ENCODE results near the gene MCTP1.

MCTP1 gene

DNA sequence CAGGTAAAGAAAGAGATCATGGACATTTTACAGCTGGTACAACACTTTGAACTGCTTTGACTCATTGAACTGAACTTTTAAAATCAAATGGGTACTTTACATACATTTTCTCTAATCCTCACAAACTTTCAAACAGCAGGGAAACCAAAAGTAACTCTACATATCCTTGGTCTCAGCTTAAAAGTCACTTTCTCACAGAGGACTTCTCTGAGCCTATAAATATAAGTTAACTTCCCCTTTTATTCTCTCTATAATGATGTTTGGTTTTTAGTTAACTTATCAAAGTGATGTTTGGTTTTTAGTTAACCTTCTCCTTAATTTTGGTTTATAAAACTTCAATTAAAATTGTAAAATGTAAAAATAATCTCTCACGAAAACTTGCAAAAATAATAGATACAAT is 209.8 kb downstream of the MCTP1 start:
- no peak for DNase-seq (ENCODE audit: low spot score)

DNA sequence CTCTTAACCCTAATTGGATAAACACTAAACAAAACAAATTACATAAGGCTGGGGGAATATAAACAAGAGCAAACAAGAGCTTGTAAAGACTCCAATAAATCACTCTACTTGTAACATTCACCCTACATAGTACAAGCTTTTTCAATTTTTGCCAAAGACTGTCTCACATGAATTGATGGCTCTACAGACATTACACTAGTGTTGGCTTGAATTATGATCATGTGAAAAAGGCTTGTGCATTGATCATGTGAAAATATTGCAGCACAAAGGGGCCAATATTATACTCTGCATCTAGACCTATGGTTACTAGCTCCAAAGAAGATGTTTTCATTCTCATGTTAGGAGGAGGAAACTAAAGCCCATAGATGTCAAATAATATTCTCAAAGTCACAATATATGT is 212.6 kb downstream of the MCTP1 start:
- DNase-seq (ENCODE audit: low spot score): no peak

DNA sequence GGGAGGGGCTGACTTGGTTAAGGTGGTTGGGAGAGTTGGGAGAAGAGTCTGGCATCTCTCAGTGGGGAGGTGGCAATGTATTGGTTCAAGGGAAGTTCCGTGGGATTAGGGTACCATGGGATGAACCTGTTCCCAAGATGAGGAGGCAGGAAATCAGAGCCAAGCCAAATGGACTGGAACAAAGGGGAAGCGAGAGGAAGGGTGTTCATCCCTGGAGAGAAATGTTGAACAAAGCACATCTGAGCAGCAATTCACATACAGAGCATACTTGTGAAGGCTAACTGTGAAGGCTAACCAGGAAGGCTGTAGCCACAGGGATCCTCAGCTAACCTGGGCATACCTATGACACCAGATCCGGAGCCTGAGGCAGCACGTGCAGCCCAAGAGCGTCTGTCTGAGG is 214.0 kb downstream of the MCTP1 start:
- DNase-seq (ENCODE audit: low spot score): no peak

DNA sequence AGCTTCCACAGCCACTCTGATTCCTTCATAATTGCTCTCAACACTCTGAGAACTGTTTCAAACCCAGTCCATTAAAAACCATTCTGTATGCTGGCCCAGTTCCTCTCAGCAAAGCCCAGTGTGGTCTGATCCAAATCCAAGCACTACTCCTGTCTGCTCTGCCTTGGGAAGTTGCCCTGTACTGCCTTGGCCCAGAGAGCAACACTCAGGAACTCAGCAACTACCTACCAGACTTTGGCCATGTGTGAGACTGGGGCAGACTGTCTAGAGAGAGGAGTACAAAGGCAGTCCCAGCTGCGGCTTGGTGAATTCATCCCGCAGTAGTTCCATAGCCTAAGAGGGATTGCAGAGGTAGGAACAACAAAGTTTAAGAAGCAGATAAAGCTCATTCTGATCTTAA is 214.4 kb downstream of the MCTP1 start:
- no peak for DNase-seq (ENCODE audit: low spot score)

DNA sequence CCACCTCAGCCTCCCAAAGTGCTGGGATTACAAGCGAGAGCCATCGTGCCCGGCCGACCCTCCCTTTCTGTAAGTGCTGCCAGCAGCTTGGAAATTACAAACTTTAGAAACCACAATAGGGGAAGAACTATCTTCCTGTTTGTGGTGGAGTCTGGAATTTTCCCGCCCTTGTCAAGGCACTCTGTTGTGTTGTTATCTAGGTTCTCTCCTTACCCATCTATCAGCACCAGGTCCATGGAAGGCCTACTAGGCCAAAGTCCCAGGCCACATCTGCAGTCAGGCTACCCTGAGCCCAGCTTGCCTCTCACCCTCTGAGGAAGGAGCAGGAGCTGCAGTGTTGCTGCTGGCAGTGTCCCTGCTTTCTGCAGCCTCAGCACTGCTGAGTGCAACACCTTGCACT is 214.9 kb downstream of the MCTP1 start:
- DNase-seq (ENCODE audit: low spot score): no peak

DNA sequence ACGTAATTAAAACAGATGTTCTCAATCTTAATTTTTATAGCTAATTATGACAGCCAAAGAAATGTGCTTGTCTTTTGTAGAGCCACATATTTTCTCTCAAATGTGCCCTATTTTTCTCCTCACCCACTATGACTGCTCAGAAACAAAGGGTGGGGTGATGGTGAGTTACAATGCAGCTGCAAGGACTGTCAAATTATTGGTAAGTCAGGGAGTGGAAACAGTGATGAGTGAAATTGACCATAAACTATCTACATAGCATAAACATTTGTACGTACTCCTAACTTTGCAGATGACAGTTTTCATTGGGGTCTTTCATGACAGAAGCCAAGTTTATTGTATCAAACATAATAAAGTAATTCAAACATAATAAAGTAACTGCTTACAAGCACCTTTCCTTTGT is 215.9 kb downstream of the MCTP1 start:
- DNase-seq (ENCODE audit: low spot score): no peak

DNA sequence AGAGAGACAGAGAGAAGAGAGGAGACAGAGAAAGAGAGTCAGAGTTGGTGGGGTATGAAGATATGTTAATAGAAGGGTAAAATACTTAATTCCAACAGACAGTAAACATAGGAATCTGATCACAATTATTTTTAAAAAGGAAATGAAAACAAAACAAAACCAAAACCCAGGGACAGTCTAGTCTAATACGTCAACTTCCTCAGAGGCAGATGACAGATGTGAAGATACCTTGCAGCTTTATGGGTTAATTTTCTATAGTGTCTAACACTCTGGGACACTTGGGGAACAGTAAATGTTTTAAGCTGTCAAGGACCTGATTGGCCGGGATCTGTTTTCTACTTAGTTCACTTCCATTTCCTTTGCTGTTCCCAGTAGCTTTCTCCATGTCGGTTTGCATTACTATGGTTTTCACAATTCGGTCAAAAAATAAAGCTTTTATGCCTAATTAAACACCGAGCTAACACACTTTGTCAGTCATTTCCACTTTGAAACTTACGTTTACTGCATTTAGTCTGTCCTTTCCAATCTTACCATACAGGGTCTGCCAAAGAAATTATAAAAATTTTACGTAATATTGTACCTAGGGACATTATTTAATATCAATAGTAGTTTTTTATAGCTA is 216.5 kb downstream of the MCTP1 start:
- DNase-seq (ENCODE audit: low spot score): no peak

DNA sequence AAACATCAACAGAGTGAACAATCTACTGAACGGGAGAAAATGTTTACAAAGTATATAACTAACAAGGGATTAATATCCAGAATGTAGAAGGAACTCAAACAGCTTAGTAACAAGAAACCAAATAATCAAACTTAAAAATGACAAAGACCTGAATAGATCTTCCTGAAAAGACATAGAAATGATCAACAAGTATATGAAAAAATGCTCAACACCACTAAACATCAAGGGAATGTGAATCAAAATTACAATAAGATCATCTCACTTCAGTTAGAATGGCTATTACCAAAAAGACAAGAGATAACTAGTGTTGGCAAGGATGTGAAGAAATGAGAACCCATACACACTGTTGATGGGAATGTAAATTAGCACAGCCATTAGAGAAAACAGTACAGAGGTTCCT is 218.8 kb downstream of the MCTP1 start:
- DNase-seq (ENCODE audit: low spot score): no peak

DNA sequence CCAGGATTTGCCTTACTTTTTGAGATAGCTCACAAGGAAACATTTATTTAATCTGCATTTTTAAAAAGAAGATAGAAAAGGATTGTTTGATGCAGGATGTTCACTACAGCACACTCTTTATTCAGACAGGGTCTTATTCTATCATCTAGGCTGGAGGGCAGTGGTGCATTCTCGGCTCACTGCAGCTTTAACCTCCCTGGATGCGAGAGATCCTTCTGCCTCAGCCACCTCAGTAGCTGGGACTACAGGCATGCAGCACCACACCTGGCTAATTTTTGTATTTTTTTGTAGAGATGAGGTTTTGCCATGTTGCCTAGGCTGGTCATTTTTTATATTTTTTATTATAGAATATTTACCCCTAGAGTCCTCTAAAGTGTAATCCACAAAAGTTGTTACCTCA is 221.4 kb downstream of the MCTP1 start:
- no peak for DNase-seq (ENCODE audit: low spot score)

DNA sequence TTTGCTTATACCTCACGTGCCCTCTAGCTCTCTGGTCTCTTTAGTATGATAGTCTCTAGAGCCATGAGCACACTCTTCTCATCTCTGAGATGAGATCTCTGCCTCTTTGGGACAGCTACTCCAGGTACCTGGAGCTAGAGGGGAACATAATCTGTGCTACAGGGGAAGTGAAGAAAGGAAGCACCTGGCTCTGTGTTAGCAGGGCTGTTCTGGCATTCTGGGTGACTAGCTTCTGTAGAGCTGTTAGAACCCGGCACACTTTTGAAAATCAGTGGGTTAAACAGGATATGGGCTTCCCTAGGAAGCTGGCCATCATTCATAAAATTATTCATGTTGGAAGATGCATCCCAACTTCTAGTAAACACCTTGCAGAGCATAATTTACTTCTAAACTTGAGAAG is 224.8 kb downstream of the MCTP1 start:
- DNase-seq (ENCODE audit: low spot score): no peak

DNA sequence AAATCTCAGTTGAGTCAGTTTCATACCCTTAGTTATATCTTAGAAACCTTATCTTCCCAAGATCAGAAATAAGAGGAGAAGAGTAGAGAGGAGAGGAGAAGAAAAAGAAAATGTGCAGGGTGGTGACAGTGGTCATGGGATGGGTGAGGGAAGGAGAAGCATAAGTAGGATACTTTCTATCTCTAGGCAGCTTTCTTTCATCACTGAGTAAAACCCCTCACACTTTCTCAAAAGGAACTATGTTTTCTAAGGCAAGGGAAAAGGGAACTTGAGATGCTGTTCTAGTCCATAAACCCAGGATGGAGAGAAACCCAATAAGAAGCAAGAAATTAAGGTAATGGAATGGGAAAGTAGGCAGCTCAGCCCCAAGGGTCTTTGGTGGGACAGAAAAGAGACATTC is 225.3 kb downstream of the MCTP1 start:
- no peak for DNase-seq (ENCODE audit: low spot score)

DNA sequence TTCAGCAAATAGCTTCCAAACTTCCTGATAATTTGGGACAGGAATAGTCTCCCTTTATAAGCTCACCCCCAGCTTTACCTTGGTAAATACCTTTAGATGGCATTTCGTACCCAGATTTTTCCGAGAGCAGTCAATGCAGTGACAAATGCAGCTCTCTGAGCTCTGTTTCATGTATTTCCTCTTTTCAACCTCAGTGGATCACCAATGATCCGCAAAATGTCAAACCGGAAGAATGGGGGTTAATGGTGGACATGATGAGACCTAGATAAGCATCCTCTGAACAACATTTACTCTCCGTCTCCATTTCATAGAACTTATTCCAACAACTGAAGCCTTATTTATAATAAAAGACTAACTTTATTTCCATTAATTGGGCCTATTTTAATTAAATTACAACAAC is 227.3 kb downstream of the MCTP1 start:
- DNase-seq (ENCODE audit: low spot score): no peak

DNA sequence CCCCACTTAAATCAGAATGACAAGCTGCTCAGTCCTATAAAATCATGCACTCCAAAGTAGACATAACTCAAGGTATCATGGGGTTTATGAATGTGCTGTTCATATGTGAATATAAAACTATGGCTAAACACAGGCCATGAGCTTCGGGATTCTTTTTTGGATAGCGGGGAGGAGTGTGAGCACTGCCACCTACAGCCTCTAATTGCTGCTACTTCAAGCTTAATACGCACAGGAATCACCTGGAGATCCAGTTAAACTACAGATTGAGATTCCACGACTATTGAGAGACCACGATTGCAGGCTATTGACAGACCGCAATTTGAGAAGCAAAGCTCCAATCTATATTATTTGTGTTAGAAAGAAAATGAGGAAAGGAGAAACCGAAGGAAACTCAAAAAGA is 231.6 kb downstream of the MCTP1 start:
- no peak for DNase-seq (ENCODE audit: low spot score)

DNA sequence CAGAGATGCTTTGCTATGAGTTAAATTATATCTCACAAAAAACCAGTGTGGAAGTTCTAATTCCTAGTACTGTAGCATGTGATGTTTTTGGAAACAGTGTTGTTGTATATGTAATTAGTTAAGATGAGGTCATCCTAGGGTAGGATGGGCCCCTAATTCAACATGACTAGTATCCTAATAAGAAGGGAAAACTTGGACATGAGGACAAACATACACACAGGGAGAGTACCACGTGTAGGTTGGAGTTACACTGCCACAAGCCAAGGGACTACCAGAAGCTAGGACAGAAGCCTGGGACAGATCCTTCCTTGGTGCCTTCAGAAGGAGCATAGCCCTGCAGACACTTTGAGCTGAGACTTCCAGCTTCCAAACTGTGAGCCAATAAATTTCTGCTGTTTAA is 234.2 kb downstream of the MCTP1 start:
- no peak for DNase-seq (ENCODE audit: low spot score)

DNA sequence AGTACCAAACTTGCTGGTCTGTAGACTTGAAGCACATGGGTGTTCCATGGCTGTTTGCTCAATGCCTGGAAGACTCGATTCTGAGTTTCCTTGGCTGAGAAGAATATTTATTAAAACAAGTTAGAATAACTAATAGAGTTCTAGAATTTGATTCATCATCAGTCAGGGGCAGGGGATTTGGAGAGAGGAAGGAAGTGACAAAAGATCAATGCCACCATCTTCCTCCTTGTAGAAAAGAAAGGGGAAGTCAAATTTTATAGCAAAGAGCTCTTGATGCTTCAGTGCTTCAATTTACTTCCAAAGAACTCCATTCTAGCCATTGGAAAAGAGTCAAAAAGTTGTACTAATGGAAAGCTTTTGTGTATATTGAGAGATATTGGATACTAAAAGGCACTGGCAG is 236.3 kb downstream of the MCTP1 start:
- DNase-seq (ENCODE audit: low spot score): no peak

DNA sequence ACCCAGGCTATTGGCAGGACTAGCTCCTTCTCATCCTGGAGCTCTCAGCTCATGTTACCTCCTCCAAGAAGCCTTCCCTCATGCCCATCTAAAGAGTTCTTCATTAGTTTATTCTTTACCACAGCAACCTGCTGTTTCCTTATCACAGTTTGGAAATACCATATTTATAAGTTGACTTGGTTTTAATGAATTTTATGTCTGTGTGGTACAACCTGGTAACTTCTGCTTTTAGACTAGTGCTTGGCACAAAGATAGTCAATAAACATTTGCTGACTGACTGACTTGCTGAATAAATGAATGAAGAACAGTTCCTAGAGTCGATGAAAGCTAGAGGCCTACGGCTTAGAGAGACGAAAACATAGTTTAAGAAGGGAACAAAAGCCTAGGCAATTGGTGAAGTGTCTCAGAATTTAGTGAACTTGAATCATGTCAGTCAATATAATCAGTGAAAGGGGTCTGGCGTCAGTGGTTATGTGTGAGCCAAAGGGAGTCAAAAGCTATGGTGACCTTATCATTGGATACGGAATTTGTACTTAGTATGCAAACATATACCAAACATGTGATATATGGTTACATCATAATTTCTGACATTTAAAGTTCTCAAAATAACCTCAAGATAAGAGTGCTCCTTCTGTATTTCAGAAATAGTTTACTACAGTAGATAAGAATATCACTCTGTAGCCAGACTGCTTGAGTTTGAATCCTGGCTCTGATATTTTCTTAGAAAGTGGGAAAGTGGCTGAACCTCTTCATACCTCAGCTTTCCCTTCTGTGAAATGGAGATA is 239.5 kb downstream of the MCTP1 start:
- no peak for DNase-seq (ENCODE audit: low spot score)

DNA sequence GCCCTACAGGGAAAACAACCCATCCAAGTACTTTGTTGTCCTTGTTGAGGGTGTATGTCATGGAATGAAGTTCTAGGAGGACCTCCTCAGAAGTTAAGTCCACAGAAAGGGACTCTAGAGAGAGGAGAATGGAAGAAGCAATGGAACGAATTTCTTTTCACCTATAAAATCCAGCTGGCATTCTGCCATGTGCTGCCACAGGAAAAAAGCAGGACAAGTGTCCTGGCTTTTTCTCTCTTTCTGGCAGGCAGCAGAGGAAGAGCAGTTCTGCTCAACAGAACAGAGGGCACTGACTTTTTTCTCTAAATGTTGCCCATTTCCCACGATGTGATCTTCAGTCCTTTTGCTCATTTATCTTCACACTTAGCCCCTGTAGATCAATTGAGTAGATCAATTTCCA is 240.8 kb downstream of the MCTP1 start:
- no peak for DNase-seq (ENCODE audit: low spot score)

DNA sequence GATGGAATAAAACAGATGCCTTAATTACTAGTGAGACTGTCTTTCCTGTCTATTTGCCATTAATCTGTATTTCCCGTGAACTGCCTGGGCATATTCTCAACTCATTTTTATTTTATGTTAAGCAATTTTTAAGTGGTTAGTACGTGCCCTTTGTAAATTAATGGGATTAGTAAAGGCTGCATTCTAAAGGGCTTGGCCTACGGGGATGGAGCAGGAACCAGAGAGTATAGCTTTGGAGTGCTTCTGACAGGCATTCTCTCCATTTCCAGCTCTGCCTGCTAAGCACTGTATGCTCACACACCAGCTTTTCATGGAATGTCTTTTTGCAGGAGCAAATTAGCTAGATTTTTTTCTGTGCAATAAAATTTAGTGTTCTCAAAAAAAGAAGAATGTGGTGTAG is 241.2 kb downstream of the MCTP1 start:
- DNase-seq (ENCODE audit: low spot score): no peak

DNA sequence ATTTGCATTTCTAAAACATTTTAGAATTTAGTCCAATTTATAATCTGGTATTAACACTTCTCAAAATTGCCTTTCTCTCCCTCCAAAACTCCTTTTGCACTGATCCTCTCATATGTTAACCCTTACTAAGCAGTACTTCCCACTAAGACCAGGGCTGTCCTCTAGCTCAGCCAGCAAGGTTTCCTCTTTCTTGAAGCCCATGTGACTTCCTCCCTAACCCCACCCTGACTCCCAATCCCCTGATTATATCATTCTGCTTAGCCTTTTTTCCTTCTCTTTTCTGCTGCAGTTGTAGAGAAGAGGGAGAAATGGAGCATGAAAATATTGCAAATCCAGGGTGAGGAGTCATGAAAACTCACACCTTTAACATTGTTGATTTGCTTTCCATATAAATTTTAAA is 241.7 kb downstream of the MCTP1 start:
- no peak for DNase-seq (ENCODE audit: low spot score)

DNA sequence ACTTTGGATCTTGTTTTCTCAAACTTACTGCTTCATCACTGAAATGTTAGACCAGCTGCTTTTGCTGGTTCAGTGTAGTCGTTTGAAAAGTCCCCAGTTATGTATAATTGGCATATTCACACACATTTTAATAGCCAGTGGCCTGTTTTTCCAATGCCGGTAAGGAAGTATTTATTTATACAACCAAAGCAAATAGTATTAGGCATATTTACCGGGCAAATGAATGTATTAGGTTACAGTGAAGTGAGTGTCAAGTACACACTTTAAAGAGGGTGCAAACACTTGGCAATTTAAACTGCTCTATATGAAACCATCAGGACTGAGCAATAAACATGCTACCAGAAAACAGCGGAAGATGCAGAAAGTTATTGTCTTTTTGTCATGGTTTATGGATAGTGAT is 242.9 kb downstream of the MCTP1 start:
- no peak for DNase-seq (ENCODE audit: low spot score)

DNA sequence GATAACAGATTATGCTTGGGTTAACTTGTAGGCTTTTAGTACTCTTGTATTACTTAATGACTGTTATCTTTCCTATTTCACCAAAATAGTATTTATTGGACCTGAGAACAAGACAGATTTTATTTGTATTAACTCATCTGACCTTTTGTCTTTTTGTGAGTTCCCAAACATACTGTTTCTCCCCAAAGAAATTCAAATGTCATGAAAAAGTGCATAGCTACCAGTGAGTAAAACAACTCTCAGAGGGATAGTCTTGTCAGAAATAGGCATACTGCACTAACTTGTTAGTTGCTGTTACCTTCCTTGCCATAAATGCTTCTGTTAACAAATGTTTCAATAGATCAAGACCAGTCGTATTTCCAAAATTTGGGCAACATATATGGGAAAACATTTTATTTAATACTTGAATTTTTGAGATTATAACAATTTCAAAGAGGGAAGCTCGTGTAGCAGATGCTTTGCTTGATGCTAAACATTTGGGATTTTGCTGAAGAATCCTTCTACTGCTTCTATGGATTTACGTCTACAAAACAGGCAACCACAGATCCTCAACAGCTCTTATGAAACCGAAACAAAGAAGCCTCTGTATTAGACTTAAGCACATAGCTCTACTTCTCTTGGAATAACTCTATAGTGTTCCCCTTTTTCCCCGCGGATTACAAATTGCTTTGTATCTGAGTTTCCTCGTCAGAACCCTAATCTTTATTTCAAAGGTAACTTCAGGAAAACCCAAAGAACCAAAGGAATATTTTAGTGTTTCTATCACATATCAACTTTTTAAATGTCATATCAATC is 248.8 kb downstream of the MCTP1 start:
- no peak for DNase-seq (ENCODE audit: low spot score)

DNA sequence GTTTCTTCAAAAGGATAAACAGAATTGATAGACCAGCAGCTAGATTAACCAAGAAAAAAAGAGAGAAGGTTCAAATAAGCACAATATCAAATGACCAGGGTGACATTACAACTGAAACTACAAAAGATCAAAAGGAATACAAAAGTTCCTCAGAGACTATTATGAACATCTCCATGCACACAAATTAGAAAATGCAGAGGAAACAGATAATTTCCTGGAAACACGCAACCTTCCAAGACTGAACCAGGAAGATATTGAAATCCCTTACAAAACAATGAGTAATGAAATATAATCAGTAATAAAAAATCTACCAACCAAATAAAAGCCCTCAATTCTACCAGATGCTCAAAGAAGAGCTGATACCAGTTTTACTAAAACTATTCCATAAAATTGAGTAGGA is 252.1 kb downstream of the MCTP1 start:
- no peak for DNase-seq (ENCODE audit: low spot score)
